Transverse colon (tissue), 4 donors: Measurements from ENCODE around the gene ZCCHC7. TPM values are rescaled to one million over a fixed set of nuclear protein-coding genes. Genes with fewer than 3 reads are reported as not detected.

Source experiments
- DNase-seq: peaks from one replicate; pipeline ENCODE4 v3.0.0-alpha.2; 2019
- H3K27ac ChIP-seq, 4 donors: fragments of 200-600 bp; sonication (generic); 2 replicates each; pipeline ENCODE4 v1.5.1; 2016 to 2018; ENCODE audit warnings: inconsistent platforms in 4 of 4
- H3K27me3 ChIP-seq: fragments of 200-600 bp; sonication (generic); 2 replicates; pipeline ENCODE4 v1.5.1; 2017; ENCODE audit warnings: inconsistent platforms
- H3K36me3 ChIP-seq, 4 donors: fragments of 200-600 bp; sonication (generic); 2 replicates each; pipeline ENCODE4 v1.5.1; 2017 to 2019; ENCODE audit warnings: inconsistent platforms in 4 of 4
- H3K4me1 ChIP-seq, 4 donors: fragments of 200-600 bp; sonication (generic); 2 replicates each; pipeline ENCODE4 v1.5.1; 2017 to 2020; ENCODE audit warnings: inconsistent platforms in 4 of 4
- H3K4me3 ChIP-seq, 4 donors: fragments of 200-600 bp; sonication (generic); 1 replicate in 1 of 4; 2 replicates in 3 of 4; pipeline versions ENCODE4 v1.5.1 to v1.6.1; 2017 to 2019; ENCODE audit warnings: inconsistent platforms in 4 of 4
- H3K9me3 ChIP-seq, 2 donors: fragments of 200-600 bp; sonication (generic); 2 replicates each; pipeline ENCODE4 v1.5.1; 2017 to 2019; ENCODE audit warnings: inconsistent platforms in 2 of 2
- EP300 ChIP-seq: sonication (generic); formaldehyde crosslinking; IDR thresholded peaks from one replicate; pipeline ENCODE4 v1.6.1; 2017; ENCODE audit warnings: antibody characterized with exemption, low read depth
- POLR2A ChIP-seq: fragments of 450-650 bp; IDR thresholded peaks from one replicate; pipeline ENCODE4 v1.6.1; 2016; ENCODE audit warnings: antibody characterized with exemption, mild to moderate bottlenecking, moderate library complexity
- POLR2AphosphoS5 ChIP-seq, 3 donors: sonication (generic); formaldehyde crosslinking; IDR thresholded peaks; one replicate each; pipeline ENCODE4 v1.6.1; 2016; ENCODE audit warnings: antibody characterized with exemption in 3 of 3
- WGBS, 2 donors: methylation state at CpG; one replicate each; pipeline ENCODE4 v1.1.5; 2018; ENCODE audit warnings: low coverage in 1 of 2; 5-methylcytosine and 5-hydroxymethylcytosine counted together
- in situ Hi-C, 4 donors: fragments of 200-750 bp; cut with MboI; loops; one replicate each; pipeline versions ENCODE4 v1.15.0 to v1.15.1; 2017; ENCODE audit warnings: low sequenced_read_pairs in 3 of 4, low pct_ligation_motif_present in 1 of 4, low pct_unique_long_range_greater_than_20kb in 1 of 4
- intact Hi-C: fragments of 100-400 bp; cut with DNase I; formaldehyde crosslinking; loops from one replicate; pipeline ENCODE4 v1.15.1; 2023; ENCODE audit warnings: low total_unique reads
- total RNA-seq, 4 donors: library from RNA; depleted of rRNA; stranded (reverse); fragments of >200 nt; gene quantifications; one replicate each; pipeline ENCODE4 v1.1.0, GENCODE V29; 2016
- TF ChIP-seq, protein P1 (sequence below), 5 experiments: fragments of 200-600 bp in 3 of 5; fragments of 450-650 bp in 2 of 5; sonication (generic) in 3 of 5; IDR thresholded peaks; 1 replicate in 2 of 5; 2 replicates in 3 of 5; pipeline ENCODE4 v1.5.1; 2016 to 2017; ENCODE audit warnings: antibody characterized with exemption in 5 of 5, inconsistent platforms in 3 of 5, mild to moderate bottlenecking in 2 of 5, moderate library complexity in 1 of 5

The ZCCHC7 gene
- total RNA-seq, 4 donors from 2014 or later: 13.2 to 43.0 (median 16.5) TPM

DNA sequence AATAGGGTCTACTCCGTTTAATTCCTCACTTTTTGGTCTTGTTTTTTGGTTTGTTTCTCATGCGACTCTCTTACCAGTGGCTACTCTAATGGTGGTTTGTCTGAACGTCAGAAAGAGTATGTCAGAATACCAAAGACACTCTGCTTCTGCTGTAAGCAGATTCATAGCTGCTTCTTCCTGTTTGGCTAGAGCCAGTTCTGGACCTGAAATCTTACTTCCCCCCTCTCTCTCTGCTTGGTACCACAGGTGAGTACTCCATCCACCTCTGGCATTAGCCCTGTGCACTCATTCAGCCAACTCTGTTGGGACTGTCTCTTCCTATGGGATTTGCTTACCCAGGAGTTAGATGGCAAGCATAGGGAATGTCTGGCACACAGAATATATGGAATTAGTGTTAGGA is 6.6 kb downstream of the ZCCHC7 start:
- WGBS, 2 donors: 90 to 93% methylated on average over 2 to 3 of the region's 3 CpGs
- H3K4me3 ChIP-seq: no peak overlapping the region
- in situ Hi-C loops (no loop called here), intact Hi-C loops (no loop called here)
- H3K27me3 ChIP-seq: no peaks in the 10 kb centered on the region
- no peak overlapping the region for H3K27ac ChIP-seq
- peaks cover 0 to 8% (median 3%) of the 10 kb centered on the region in 4 donors for H3K4me1 ChIP-seq
- H3K9me3 ChIP-seq: no peaks in the 10 kb centered on the region
- no peak for DNase-seq
- H3K36me3 ChIP-seq: peaks cover 0 to 18% (median 1%) of the 10 kb centered on the region in 4 donors
- TF ChIP-seq EP300: no peak
- TF ChIP-seq, protein P1, sequence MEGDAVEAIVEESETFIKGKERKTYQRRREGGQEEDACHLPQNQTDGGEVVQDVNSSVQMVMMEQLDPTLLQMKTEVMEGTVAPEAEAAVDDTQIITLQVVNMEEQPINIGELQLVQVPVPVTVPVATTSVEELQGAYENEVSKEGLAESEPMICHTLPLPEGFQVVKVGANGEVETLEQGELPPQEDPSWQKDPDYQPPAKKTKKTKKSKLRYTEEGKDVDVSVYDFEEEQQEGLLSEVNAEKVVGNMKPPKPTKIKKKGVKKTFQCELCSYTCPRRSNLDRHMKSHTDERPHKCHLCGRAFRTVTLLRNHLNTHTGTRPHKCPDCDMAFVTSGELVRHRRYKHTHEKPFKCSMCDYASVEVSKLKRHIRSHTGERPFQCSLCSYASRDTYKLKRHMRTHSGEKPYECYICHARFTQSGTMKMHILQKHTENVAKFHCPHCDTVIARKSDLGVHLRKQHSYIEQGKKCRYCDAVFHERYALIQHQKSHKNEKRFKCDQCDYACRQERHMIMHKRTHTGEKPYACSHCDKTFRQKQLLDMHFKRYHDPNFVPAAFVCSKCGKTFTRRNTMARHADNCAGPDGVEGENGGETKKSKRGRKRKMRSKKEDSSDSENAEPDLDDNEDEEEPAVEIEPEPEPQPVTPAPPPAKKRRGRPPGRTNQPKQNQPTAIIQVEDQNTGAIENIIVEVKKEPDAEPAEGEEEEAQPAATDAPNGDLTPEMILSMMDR (IDR thresholded peaks at IDR 0.05): no peak
- no peak for TF ChIP-seq POLR2AphosphoS5 (IDR thresholded peaks at IDR 0.05)
- no peak for TF ChIP-seq POLR2A

DNA sequence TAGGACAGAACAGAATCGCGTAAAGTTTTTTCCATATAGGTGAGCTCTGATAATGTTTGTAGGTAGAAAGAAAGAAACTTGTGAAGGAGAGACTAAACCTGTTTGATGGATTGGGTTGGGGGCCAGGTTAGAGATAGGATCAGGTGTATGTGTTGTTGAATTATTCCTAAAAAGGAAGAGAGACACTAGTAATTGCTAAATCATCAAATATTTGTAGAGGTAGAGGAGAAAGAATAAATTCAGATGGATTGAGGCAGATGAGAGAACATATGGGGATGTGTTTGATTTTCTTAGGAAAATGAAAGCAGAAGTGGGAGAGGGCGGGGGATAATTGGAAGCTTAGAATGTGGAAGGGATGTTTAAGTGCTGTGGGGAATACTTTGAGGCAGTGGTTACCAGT is 7.7 kb downstream of the ZCCHC7 start:
- in situ Hi-C loops (no loop called here), intact Hi-C loops (no loop called here)
- Histone ChIP-seq H3K36me3 (peaks cover 0 to 18% (median 1%) of the 10 kb centered on the region in 4 donors), H3K27me3 (no peaks in the 10 kb centered on the region), H3K4me1 (peaks cover 0 to 6% (median 0%) of the 10 kb centered on the region in 4 donors), H3K9me3 (no peaks in the 10 kb centered on the region), H3K4me3 (no peak overlapping the region), H3K27ac (no peak overlapping the region)
- WGBS, 2 donors: 96 to 100% methylated on average over 3 of the region's 3 CpGs
- no peak for DNase-seq
- TF ChIP-seq EP300: no peak
- no peak for TF ChIP-seq POLR2AphosphoS5 (IDR thresholded peaks at IDR 0.05)
- TF ChIP-seq POLR2A: no peak
- TF ChIP-seq, protein P1 (IDR thresholded peaks at IDR 0.05): no peak

DNA sequence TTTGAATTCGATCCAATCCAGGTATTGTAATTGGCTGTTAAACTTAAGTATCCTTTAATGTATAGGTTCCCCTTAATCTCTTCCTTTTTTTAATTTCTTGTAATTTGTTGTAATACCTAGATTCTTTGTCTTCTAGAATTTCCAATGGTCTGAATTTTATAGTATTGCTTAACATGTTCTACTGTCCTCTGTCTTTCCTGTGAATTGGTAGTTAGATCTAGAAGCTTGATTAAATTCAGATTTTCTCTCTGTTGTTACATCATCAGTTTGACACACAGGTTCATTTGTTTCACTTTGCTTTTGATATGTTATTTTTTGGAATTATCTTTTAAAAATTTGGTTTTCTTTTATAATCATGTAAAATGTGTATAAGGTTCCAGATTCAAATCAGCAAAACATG is 13.8 kb downstream of the ZCCHC7 start:
- no peak for TF ChIP-seq POLR2A
- TF ChIP-seq POLR2AphosphoS5 (IDR thresholded peaks at IDR 0.05): no peak
- TF ChIP-seq, protein P1 (IDR thresholded peaks at IDR 0.05): no peak
- Histone ChIP-seq H3K27me3 (no peaks in the 10 kb centered on the region), H3K4me1 (peaks cover 0 to 9% (median 2%) of the 10 kb centered on the region in 4 donors), H3K36me3 (peaks cover 0 to 10% (median 3%) of the 10 kb centered on the region in 4 donors), H3K9me3 (no peaks in the 10 kb centered on the region), H3K4me3 (no peak overlapping the region), H3K27ac (no peak overlapping the region)
- in situ Hi-C loops (no loop called here), intact Hi-C loops (no loop called here)
- DNase-seq: no peak
- WGBS, 2 donors: 96 to 100% methylated on average over 1 of the region's 1 CpG

DNA sequence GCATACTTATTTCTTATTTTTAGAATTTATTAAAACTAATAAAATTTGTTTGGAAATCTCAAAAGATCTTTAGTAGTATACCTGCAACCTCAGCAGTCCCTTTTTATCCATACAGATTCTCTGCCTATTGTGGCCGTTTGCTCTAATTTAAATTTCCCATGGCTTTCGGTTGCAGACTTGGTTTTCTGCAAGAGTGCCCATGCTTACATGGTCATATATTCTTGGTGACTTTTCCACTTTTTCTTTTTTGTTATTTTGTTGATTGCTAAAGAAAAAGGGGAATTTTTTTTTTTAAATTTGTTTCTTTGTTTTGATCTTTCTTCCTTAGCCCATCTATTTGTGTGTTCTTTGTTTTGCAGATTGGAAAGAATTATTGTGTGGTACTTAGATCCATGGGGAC is 20.6 kb downstream of the ZCCHC7 start:
- H3K4me1 ChIP-seq: peaks cover 0 to 12% (median 3%) of the 10 kb centered on the region in 4 donors
- H3K36me3 ChIP-seq: no peaks in the 10 kb centered on the region
- 87 to 92% methylated on average over 2 of the region's 2 CpGs for WGBS, 2 donors
- no peaks in the 10 kb centered on the region for H3K27me3 ChIP-seq
- intact Hi-C loops (no loop called here), in situ Hi-C loops (no loop called here)
- H3K27ac ChIP-seq: no peak overlapping the region
- no peak for DNase-seq
- H3K4me3 ChIP-seq: no peak overlapping the region
- H3K9me3 ChIP-seq: no peaks in the 10 kb centered on the region
- TF ChIP-seq POLR2AphosphoS5 (IDR thresholded peaks at IDR 0.05) (no peak), POLR2A (no peak), EP300 (no peak)
- TF ChIP-seq, protein P1 (IDR thresholded peaks at IDR 0.05): no peak
